ENCODE results near the gene GPC2. TPM values are rescaled to one million over a fixed set of nuclear protein-coding genes. Genes with fewer than 3 reads are reported as not detected.
A peak's percentile ranks its signal among the peaks of the same experiment; 100 is the strongest.

GPC2 gene
- total RNA-seq, 6 experiments from 2014 or later: 0.57 to 1.4 (median 0.86) TPM

DNA sequence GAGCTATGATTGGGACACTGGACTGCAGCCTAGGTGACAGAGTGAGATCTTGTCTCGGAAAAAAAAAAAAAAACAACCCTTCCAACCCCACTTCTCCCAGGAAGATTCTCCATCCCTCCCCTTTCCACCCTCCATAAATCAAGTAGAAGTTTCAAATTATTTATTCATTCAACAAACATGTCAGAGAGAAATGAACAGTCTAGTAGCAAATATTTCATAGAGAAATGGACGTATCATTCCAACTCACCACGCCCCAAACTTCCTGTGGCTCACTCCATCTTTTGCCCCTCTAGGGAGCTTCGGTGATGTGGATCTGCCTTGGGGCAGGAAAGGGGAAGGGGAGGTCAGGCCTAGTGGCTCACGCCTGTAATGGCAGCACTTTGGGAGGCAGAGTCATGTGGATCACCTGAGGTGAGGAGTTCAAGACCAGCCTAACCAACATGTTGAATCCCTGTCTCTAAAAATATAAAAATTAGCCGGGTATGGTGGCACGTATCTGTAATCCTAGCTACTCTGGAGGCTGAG, 18.0 kb downstream of the GPC2 start:
- H3K27me3 Mint-ChIP-seq (ENCODE audit: insufficient read depth): no peaks in the 10 kb centered on the region
- H3K9me3 Mint-ChIP-seq: no peaks in the 10 kb centered on the region
- H3K27ac Mint-ChIP-seq: peak overlapping the region; percentile 81
- peaks cover 6% of the 10 kb centered on the region for H3K36me3 Mint-ChIP-seq (ENCODE audit: low read depth)
- peak overlapping the region; percentile 88 for H3K4me3 Mint-ChIP-seq
- TF ChIP-seq, protein P1, sequence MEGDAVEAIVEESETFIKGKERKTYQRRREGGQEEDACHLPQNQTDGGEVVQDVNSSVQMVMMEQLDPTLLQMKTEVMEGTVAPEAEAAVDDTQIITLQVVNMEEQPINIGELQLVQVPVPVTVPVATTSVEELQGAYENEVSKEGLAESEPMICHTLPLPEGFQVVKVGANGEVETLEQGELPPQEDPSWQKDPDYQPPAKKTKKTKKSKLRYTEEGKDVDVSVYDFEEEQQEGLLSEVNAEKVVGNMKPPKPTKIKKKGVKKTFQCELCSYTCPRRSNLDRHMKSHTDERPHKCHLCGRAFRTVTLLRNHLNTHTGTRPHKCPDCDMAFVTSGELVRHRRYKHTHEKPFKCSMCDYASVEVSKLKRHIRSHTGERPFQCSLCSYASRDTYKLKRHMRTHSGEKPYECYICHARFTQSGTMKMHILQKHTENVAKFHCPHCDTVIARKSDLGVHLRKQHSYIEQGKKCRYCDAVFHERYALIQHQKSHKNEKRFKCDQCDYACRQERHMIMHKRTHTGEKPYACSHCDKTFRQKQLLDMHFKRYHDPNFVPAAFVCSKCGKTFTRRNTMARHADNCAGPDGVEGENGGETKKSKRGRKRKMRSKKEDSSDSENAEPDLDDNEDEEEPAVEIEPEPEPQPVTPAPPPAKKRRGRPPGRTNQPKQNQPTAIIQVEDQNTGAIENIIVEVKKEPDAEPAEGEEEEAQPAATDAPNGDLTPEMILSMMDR (IDR thresholded peaks at IDR 0.05): peak; percentile 28
- no peak for DNase-seq
- peaks cover 33% of the 10 kb centered on the region for H3K4me1 Mint-ChIP-seq (ENCODE audit: low read depth)

DNA sequence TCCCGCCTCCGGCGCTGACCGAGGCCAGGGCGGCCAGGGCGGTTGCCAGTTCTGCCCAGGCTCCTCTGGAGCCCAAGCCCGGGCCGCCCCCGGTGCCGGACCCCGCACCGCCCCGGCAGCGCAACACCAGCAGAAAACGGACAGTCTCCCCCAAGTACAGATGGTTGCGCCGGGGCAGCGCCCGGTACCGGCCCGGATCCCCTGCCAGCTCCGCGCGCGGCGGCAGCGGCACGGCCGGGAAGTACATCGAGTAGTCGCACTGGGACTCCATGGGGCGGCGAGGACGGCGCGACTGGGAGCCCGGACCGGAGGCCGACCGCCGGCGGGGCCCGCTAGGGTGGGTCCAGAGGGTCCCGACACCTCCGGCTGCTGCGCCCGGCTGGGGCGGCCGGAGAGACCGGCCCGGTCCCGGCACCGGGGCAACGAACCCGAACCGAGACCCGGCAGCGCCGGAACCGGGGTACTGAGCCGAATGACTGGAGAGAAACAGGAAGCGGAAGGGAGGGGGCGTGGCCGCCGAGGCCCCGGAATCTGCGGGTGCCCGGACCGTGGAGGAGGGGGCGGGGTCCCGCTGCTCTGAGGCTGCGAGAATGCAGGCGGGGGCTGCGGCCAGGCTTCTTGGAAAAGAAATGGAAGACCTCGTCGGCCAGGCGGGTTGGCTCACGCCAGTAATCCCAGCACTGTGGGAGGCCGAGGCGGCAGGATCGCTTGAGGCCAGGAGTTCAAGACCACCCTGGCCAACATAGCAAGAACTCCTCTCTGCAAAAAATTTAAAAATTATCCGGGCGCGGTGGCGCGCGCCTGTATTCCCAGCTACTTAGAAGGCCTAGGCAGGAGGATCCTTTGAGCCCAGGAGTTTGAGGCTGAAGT, 18.7 kb downstream of the GPC2 start, which contains the start of gene TRAPPC14:
TSS of gene TRAPPC14 (minus strand) at position 495 of the 870 bp plus-strand sequence. CDS start at position 271, 224 bp downstream.
- no peaks in the 10 kb centered on the region; the same call in 1 of the 2 replicates for H3K27me3 Mint-ChIP-seq (ENCODE audit: insufficient read depth)
- peaks cover 13% of the 10 kb centered on the region for H3K36me3 Mint-ChIP-seq (ENCODE audit: low read depth)
- TF ChIP-seq, protein P1 (IDR thresholded peaks at IDR 0.05): no peak
- peaks cover 37% of the 10 kb centered on the region for H3K4me1 Mint-ChIP-seq (ENCODE audit: low read depth)
- peak within 1 kb of the TSS; percentile 87 for H3K27ac Mint-ChIP-seq
- no peaks in the 10 kb centered on the region for H3K9me3 Mint-ChIP-seq
- peak; percentile 66 for DNase-seq
- H3K4me3 Mint-ChIP-seq: peak within 1 kb of the TSS; percentile 90

DNA sequence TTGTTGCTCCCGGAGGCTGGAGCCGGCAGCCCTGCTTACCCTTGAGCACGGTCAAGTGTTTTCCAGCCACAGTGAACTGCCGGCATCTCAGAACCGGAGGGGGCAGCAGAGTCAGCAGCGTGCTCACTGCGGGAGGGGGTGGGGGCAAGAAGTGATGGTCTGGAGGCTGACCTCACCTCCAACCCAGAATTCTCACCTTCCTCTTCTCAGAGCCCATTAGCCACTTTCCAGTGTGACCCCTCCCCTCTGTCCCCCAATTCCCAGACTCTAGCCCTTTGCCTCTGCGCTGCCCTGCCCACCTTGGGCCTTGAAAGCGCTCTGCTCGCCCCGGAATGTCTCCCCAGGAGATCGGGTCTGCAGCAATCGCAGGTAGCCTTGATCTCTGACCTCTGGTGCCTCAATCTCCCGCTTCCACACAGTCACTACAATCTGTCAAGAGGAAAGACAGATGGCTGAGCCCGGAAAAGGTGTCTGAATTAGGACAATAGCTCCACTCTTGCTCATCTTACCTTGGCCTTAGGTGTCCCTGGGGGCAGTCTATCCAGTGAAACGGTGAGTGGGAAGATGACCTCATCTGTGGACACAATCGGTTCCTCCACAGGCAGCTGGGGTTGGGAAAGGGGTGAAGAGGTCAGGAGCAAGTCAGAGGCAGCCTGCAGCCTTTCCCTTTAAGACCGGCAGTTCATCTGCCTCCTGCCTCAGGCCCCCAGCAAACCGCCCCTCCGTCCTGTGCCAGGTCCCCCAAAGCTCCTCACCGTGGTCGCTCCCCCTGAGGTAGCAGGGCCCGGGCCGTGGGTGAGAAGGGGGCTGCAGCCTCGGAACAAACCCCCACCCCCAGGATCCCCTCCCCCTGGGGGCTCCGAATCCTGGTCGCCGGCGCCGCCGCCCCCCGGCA, 19.6 kb downstream of the GPC2 start:
- DNase-seq: peak; percentile 43

DNA sequence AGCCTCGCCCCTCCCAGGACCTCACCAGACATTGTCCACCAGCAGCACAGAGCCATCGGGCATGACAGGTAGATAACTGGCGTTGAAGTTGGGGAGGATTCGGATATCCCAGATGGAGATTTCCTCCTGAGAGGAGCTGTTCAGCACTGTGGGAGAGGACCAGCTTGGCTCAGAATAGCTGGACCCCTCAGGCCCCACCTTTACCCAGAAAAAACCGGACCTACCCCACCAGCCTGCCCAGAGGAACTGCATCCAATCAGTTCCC, 20.2 kb downstream of the GPC2 start:
- peak overlapping the region; percentile 90 for H3K4me3 Mint-ChIP-seq
- H3K9me3 Mint-ChIP-seq: no peaks in the 10 kb centered on the region
- peak overlapping the region; percentile 38; the same call in 1 of the 2 replicates for H3K27ac Mint-ChIP-seq
- TF ChIP-seq, protein P1 (IDR thresholded peaks at IDR 0.05): no peak
- peaks cover 1% of the 10 kb centered on the region; the same call in 1 of the 2 replicates for H3K27me3 Mint-ChIP-seq (ENCODE audit: insufficient read depth)
- peaks cover 23% of the 10 kb centered on the region for H3K36me3 Mint-ChIP-seq (ENCODE audit: low read depth)
- DNase-seq: no peak
- peaks cover 39% of the 10 kb centered on the region for H3K4me1 Mint-ChIP-seq (ENCODE audit: low read depth)

More for the DNA sequence above, 19.6 kb downstream of the GPC2 start:
- Mint-ChIP-seq H3K27me3 (ENCODE audit: insufficient read depth) (no peaks in the 10 kb centered on the region; the same call in 1 of the 2 replicates), H3K4me1 (ENCODE audit: low read depth) (peaks cover 35% of the 10 kb centered on the region), H3K9me3 (no peaks in the 10 kb centered on the region), H3K27ac (peak overlapping the region; percentile 87), H3K36me3 (ENCODE audit: low read depth) (peaks cover 19% of the 10 kb centered on the region), H3K4me3 (peak overlapping the region; percentile 90)
- TF ChIP-seq, protein P1 (IDR thresholded peaks at IDR 0.05): no peak

DNA sequence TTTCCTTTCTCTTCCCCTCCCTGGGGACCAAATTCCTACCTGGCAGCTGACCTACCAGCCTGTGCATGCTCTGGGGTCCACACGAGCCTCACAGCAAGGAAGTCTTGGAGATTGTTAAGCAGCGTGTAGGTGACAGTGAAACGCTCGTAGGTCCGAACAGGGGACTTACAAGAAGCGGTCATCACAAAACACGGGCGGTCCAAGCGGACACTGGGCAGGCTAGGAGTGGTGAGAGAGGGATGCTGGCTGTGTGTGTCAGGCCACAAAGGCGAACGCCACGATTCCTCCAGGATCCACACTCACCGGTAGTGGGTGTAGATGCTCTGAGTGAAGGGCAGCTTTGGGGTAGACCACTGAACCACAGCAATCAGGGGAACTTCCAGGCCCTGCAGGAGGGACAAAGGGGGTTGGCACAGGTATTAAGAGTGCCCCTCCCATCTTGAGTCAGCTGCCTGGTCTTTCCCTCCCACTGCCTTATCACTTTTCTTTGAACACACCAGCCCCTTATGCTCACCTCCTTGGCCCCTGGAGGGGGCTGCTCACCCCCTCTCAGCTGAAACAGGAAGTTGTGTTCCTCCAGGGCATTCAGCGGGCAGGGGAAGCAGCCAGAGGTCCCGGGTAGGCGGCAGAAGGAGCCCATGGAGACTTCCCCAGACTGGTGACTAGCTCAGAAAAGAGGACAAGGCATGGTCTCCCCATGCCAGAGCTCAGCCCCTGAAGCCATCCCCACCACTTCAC, 20.7 kb downstream of the GPC2 start:
- Mint-ChIP-seq H3K4me1 (ENCODE audit: low read depth) (peaks cover 39% of the 10 kb centered on the region), H3K27ac (peak overlapping the region; percentile 38; the same call in 1 of the 2 replicates), H3K27me3 (ENCODE audit: insufficient read depth) (peaks cover 1% of the 10 kb centered on the region; the same call in 1 of the 2 replicates), H3K9me3 (no peaks in the 10 kb centered on the region), H3K4me3 (peak overlapping the region; percentile 90), H3K36me3 (ENCODE audit: low read depth) (peaks cover 23% of the 10 kb centered on the region)
- DNase-seq: no peak
- TF ChIP-seq, protein P1 (IDR thresholded peaks at IDR 0.05): no peak
